Erythroblast (primary cell): ENCODE measurements around the gene SCUBE1.
A peak's percentile ranks its signal among the peaks of the same experiment; 100 is the strongest.

Source experiments
- DNase-seq, 2 experiments: peaks; one replicate each; lab custom pipeline; 2025; lab: John Stamatoyannopoulos, UW
- GATA1 ChIP-seq: IDR thresholded peaks from 2 replicates; pipeline ENCODE4 v1.6.1; 2011; ENCODE audit warnings: low read depth, mild to moderate bottlenecking, control low read depth, low read length, moderate library complexity
- POLR2A ChIP-seq: IDR thresholded peaks from 2 replicates; pipeline ENCODE4 v1.6.1; 2011; ENCODE audit warnings: mild to moderate bottlenecking, low read length

The SCUBE1 gene

GRCh38 chr22:43185860-43186261 lies 157.3 kb downstream of the SCUBE1 start:
- TF ChIP-seq POLR2A (no peak), GATA1 (no peak)
- peak; percentile 28 to 38 for DNase-seq

- peak; percentile 93 to 97 for DNase-seq
- TF ChIP-seq GATA1 = peak; percentile 65
- no peak for TF ChIP-seq POLR2A
Measured at GRCh38 chr22:43183496-43184277, 159.5 kb downstream of the SCUBE1 start.

- no peak for DNase-seq
- no peak for TF ChIP-seq POLR2A
- TF ChIP-seq GATA1 = no peak
Measured at GRCh38 chr22:43182726-43183125, 160.4 kb downstream of the SCUBE1 start.

DNA sequence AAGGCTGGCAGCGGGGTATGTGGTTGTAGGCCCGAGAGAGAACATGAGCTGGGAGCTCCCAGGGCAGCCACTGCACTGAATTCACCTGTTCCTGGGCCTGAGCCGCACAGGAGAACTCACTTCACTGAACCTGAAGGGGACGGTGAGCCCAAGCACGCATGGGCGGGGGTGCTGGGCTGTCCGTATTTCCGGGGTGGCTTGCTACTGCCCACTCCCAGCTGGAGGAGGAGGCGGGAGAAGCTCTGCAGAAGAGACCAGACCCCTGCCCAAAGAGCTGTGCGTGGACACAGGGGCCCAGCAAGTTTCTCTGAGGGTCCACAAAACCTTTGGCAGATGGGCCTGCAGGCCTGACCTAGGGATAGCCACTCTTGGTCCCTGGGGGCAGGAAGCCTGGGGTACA lies 161.1 kb downstream of the SCUBE1 start:
- TF ChIP-seq POLR2A (peak; percentile 29), GATA1 (no peak)
- DNase-seq = no peak

GRCh38 chr22:43181321-43182076 lies 161.7 kb downstream of the SCUBE1 start:
- DNase-seq = no peak
- no peak for TF ChIP-seq POLR2A
- no peak for TF ChIP-seq GATA1

DNA sequence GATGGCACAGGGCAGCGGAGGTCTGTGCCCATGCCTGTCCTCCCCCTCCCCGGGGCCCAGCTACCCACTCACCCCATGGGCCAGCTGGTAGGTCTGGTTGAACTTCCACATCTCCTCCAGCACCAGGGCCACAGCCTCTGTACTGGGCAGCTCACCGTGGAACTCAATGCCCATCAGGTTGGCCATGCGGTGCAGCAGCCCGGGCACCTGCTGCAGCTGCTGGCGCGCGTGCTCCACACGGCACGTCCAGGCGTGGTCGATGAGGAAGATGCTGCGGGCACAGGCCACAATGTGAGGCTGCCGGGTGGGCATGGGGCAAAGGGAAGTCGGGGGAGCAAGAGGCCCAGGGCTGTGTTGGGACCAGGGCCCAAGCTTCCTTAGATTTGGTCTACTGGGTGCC lies 162.5 kb downstream of the SCUBE1 start:
- DNase-seq = no peak
- no peak for TF ChIP-seq GATA1
- TF ChIP-seq POLR2A = no peak

GRCh38 chr22:43179911-43180195 lies 163.3 kb downstream of the SCUBE1 start:
- TF ChIP-seq POLR2A = no peak
- TF ChIP-seq GATA1 = no peak
- DNase-seq = no peak

- no peak for DNase-seq
- TF ChIP-seq GATA1 (no peak), POLR2A (no peak)
Measured at GRCh38 chr22:43179146-43179910, 163.8 kb downstream of the SCUBE1 start.

GRCh38 chr22:43177479-43177878 lies 165.7 kb downstream of the SCUBE1 start:
- no peak for DNase-seq
- TF ChIP-seq POLR2A (no peak), GATA1 (no peak)

DNA sequence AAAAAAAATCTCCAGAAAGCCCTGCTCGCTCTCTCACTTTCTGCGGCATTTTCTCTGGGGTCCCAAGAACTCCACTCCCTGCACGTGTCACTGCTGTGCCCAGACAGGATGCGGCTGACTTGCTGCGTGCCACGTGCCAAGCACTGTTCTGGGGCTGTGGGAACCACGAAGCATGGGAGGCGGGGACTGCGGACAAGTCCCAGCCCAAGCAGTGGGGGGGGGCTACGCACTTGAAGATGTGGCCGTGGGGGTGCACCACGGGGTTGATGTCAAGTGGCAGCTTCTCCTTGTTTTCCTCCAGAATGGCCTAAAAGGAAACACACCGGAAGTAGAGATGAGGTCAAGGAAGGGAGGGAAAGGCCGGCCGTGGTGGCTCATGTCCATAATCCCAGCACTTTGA lies 167.1 kb downstream of the SCUBE1 start:
- no peak for DNase-seq

DNA sequence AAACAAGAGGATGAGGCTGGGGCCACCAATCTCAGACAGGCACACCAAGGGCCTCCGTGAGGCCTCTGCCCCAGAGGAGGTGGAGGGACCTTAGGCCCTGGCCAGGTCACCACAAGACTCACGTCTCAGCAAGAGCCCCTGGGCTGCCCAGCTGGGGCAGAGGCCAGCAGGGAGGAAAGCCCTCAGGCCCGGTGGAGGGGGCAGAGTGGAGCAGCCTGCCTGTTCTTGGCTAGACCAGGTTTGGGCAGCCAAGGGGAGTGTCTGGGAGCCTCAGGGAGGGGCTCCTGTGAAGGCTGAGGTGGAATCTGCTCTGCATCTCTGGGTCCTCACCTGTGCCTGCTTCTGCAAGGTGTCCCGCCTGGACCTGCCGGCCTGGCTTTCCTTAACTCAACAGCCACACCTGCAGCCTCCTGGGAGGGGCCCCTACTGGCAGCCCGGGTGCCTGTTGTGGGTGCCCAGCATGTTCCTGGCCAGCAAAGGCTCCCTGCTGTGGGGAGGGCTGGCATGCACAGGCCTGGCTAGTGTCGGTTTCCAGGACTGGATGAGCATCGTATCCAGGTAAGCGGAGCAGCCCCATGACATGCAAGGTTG lies 168.1 kb downstream of the SCUBE1 start:
- DNase-seq = no peak
- TF ChIP-seq GATA1 (no peak), POLR2A (no peak)

More for the DNA sequence above, 167.1 kb downstream of the SCUBE1 start:
- TF ChIP-seq POLR2A = no peak
- TF ChIP-seq GATA1 = no peak

GRCh38 chr22:43173976-43174720 lies 169.0 kb downstream of the SCUBE1 start:
- TF ChIP-seq POLR2A = no peak
- no peak for TF ChIP-seq GATA1
- no peak for DNase-seq

DNA sequence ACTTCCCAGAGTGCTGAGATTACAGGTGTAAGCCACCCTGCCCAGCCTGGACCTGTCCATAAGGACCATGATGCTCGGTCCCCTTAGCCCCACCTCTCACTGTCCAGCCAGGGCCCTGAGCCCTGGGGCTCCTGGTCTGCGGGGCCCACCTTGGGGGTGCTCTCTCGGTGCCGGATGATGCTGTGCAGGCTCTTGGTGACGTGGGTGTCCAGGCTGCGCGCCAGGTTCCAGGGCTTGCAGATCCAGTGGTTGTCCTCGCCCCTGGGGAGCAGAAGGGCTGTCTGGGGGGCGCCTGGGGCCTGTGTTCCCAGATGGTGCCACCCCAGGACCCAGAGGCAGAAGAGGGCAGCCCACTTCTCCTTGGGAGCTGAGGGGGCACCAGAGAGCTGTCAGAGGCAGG lies 169.6 kb downstream of the SCUBE1 start:
- DNase-seq = no peak
- TF ChIP-seq GATA1 (no peak), POLR2A (no peak)
